ENCODE data around the gene GTF3C5.
A peak's percentile ranks its signal among the peaks of the same experiment; 100 is the strongest.
"Not testable (repeated sequence)": the region's sequence is repeated elsewhere in the genome, so short reads cannot be mapped to it uniquely, and the experiment has no call there.

The GTF3C5 gene, protein sequence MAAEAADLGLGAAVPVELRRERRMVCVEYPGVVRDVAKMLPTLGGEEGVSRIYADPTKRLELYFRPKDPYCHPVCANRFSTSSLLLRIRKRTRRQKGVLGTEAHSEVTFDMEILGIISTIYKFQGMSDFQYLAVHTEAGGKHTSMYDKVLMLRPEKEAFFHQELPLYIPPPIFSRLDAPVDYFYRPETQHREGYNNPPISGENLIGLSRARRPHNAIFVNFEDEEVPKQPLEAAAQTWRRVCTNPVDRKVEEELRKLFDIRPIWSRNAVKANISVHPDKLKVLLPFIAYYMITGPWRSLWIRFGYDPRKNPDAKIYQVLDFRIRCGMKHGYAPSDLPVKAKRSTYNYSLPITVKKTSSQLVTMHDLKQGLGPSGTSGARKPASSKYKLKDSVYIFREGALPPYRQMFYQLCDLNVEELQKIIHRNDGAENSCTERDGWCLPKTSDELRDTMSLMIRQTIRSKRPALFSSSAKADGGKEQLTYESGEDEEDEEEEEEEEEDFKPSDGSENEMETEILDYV

GRCh38 chr9:133030317-133031129, at the start of gene GTF3C5:
Gene GTF3C5, plus strand, starts transcription at chr9:133030997. Its CDS starts 15 bp downstream, at chr9:133031012.
- DNase-seq: peak; percentile 89

DNA sequence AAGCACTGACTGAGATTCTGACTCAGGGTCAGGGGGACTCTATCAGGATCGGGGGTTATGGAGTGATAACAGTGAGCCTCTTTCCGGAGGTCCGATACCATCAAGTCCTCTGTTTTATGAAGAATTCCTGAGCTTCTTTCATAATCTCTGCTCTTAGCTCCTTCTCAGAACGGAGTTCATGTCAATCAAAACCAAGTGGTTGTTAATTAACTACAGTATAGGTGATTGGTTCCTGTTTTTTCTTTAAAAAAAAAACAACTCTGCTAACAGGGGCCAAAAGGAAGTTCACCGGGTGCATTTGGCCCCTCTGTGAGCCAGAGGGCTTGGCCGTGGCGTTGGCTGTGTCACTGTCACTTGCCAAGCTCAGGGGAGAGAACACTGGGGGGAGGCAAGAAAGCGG, 48.3 kb upstream of the GTF3C5 start:
- no peak for DNase-seq

DNA sequence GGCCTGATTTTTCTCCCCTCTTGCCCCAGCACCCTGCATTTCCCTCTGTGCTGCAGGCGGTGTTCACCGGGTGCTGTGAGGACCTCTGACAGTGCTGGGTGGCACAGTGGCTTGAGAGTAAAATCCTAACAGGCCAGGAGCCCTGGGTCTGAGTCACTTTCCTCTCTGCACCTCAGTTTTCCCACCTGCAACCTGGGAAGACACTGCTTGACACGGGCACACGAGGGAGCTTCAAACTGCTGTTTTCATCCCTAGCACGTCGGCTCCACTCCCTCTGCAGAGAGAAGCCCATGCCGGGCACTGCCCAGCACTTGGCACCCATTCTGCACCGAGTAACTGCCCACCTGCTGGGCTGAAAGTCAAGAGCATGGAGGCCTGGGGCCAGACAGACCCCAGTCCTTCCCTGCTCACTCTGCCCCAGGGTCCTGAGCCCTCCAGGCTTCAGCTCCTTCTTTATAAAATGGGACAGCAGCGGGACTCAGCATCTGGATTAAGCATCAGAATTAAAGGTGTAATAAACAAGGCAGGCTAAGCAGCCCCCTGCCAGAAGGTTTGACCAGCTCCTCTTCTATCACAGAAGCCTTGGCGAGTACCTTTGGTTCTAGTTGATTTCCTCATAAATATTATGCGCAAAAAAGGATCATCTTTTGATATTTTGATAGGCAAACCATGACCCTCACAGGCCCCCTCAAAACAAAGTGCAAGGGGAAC, 47.2 kb upstream of the GTF3C5 start:
- DNase-seq: no peak

- DNase-seq: no peak
Measured at GRCh38 chr9:132984202-132985070, 46.4 kb upstream of the GTF3C5 start.

DNA sequence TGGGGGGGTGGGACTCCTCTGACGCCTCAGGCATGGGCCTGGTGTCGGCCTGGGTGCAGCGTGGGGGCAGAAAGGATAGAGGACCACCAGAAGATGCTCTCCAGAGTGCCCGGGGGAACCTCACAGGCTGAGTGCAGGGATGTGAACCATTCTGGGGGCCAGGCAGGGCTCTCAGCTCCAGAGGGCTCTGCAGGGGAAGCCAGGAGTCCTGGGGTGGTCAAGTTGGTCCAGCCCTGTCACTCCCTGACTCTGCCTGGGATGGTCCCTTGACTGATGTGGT, 45.8 kb upstream of the GTF3C5 start:
- no peak for DNase-seq

- no peak for DNase-seq
Measured at GRCh38 chr9:132985489-132985888, 45.3 kb upstream of the GTF3C5 start.

DNA sequence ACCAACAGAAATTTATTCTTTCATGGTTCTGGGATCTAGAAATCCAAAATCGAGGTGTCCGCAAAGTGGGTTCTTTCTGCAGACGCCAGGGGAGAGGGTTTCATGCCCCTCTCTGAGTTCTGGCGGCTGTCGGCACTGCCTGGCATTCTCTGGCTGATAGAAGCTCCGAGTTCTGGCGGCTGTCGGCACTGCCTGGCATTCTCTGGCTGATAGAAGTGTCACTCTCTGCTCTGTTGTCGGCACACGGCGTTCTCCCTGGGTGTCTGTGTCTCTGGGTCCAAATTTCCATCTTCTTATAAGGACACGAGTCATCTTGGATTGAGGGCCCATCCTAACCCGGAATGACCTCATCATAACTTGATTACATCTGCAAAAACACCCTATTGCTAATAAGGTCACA, 44.7 kb upstream of the GTF3C5 start:
- DNase-seq: no peak

DNA sequence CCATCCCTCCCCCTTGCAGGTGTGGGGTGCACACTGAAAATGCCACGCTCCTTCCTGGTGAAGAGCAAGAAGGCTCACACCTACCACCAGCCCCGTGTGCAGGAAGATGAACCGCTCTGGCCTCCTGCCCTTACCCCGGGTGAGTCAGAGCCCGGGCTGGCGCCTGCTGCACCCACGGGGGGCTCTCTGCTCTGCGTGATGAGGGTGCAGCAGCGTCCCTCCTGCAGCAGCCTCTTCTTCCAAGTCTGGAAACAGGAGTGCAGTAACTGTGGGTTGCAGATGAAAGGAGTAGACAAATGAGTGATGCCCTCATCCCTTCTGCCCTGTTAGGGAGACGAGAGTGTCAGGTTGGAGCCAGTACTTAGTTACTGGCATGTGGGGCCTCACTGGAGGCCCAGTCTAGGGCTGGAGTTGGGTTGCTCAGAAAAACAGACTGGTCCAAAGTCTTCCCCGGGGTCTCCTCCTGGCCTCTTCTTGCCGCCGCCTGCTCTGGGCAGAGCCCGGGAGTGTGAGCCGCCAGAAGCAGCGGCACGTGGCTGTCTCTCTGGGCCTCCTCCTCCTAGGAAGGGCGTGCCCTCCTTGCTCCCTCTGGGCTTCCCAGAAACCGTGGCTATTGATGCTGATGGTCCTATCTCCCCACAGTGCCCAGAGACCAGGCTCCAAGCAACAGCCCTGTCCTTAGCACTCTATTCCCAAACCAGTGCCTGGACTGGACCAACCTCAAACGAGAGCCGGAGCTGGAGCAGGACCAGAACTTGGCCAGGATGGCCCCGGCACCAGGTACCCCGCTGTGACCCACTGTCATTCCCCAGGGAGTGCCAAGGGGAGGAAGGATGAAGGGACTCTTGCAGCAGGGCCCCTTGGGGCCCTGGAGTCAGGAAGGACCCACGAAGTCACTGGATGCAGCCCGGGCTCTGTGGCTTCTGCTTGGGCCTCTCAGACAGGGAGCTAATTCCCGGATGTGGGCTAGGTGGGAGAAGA, 43.9 kb upstream of the GTF3C5 start:
- no peak for DNase-seq

- no peak for DNase-seq
Measured at GRCh38 chr9:132988244-132989013, 42.4 kb upstream of the GTF3C5 start.

DNA sequence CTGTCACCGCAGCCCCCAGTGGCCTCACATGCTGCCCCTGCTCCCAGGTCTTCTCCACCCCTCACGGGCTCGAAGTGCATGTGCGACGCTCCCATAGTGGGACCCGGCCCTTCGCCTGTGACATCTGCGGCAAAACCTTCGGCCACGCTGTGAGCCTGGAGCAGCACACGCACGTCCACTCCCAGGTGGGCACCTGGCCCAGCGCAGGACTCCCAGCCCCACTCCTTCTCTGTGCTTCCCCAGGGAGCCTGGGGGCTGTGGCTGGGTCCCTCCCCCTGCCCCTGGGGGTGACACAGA, 41.8 kb upstream of the GTF3C5 start:
- DNase-seq: no peak

GRCh38 chr9:132989414-132989996, 41.3 kb upstream of the GTF3C5 start:
- DNase-seq: no peak

- not testable (repeated sequence) for DNase-seq
Measured at GRCh38 chr9:132989998-132990557, 40.7 kb upstream of the GTF3C5 start.

- DNase-seq: no peak
Measured at GRCh38 chr9:132990781-132991180, 40.0 kb upstream of the GTF3C5 start.

DNA sequence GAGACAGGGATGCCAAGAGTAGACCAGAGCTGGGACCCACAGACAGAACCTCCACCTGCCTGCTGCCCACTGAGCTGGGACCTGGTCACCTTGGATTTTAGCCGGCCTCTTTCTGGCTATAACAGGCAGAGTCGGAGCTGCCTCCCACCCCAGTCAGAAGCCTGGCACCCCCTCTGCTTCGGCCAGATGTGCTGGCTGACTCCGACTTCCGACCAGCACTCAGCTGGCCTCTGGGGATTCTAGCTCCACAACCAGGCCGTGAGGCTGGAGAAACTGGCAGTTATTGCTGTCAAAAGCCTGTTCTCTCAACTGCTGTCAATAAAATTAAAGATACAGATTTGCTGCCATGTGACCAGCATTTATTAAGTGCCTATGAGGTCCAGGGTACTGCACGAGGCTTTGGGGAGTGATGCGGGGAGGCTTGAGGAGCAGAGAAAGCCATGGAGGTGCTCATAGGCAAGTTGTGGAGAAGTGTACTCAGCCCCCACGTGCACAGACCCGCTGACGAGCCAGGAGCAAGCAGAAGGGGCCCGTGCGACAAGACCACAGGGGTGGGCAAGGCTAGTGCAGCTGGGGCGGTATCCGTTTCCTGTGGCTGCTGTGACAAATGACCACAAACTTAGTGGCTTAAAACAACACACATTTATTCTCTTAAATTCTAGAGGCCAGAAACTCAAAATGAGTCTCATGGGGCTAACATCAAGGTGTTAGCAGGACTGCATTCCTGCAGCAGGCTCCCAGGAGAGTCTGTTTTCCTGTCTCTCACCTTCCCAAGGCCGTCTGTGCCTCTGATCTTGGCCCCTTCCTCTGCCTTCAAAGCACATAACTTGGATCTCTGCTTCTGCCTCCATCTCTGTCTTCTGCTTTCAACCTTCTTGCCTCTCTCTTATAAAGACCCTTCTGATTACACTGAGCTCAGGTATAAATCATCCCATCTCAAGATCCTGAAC, 39.2 kb upstream of the GTF3C5 start:
- no peak for DNase-seq

DNA sequence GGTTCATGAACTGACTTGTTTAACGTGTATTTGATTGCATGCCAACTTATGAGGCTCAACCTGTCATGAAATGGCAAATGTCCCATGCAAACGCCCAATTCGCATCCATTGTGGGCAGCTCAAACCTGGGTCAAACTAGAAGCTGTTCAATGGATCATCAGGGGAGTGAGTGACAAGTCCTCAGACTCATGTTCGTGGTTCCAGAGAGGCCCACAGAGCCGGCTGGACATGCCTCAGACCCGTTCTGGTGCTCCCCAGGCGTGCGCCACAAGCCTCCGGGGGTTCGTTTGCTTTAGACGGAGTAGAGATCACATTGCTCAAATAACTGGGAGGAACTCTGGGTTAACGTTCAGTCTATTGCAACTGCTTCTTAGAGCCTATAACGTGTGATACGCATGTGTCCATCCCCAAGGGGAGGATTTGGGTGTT, 37.3 kb upstream of the GTF3C5 start:
- no peak for DNase-seq

- DNase-seq: no peak
Measured at GRCh38 chr9:132994410-132995120, 36.2 kb upstream of the GTF3C5 start.

DNA sequence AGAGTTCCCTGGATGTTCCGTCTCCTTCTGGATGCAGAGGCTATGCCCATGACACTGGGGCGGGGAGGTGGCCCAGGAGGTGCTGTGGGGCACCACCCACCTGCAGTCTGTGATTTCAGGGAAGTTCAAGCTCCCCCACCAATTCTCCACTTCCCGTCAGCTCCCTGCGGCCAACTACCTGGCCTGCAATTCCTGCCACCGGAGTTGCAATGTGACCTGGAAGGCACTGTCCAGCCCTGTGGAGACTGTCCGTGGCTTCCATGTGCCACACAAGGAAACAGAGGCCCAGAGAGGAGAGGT, 35.7 kb upstream of the GTF3C5 start:
- no peak for DNase-seq

DNA sequence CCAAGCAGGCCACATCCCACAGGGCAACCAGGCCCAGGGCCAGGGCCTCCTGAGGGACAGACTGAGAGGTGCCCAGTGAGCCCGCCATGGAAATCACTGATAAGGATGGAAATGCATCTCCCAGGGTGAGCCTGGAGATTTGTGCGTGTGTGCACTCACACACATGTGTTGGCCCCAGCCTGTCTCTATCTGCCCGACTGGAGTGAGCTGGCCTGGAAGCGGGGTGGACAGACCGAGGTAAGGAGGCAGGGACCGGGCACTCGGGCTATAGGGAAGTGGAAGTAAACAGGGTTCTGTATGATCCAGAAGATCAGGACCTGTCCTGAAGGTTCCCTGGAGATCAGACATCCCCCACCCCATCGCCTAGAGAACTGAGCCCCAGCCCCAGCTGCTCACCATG, 34.9 kb upstream of the GTF3C5 start:
- no peak for DNase-seq
